ENCODE data around the gene OBSCN. TPM values are rescaled to one million over a fixed set of nuclear protein-coding genes. Genes with fewer than 3 reads are reported as not detected.
"Not testable (repeated sequence)": the region's sequence is repeated elsewhere in the genome, so short reads cannot be mapped to it uniquely, and the experiment has no call there.

Gene OBSCN
- total RNA-seq, 1 experiment from 2014 or later: 10.5 TPM

DNA sequence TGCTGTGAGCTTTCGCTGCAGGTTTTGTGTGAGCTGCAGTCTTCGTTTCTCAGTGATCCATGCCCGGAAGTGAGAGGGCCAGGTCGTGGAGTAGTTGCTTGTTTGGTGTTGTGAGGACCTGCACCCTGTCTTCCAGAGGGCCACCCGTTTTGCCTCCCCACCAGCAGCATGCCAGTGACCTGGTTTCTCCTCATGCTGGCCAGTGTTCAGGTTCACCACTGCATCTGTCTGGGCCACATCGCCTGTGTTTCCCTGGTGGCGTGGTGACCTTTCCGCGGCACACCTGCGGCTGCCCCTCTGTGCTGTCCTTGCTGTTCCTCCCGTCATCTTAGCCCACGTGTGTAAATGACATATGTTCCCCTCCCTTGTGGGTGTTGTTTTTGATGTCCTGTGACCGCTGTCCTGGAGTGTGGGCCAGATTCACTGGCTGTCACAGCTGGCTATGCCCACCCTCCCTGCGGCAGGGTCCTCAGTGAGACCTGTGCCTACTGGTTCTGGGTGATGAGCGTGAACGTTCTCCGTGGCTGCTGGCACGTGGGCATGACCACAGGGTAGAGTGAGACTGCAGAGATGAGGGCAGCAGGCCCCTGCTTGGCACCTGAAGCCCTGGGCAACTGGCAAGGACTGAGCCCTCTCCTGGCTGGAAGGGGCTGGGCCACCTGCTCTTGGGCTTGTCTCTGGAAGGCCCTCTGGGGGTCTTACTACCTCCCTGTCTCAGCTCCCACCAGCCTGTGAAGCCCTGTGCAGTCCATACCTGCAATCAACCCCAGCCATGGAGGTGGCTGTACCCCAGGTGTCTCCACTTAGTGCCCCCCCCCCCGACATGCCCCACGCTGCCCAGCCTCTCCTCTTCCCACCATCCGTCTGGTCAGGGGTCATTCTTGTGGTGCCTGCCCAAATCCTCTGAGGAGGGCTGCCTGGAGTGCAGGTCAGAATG, 35.0 kb upstream of the OBSCN start:
- TF ChIP-seq TCF7L2 (IDR thresholded peaks at IDR 0.05; ENCODE audit: low read depth, low read length) (no peak), POLR2AphosphoS5 (IDR thresholded peaks at IDR 0.05; ENCODE audit: low read depth, low read length) (no peak), SIN3A (IDR thresholded peaks at IDR 0.05; ENCODE audit: borderline replicate concordance, insufficient read depth, low read depth, low read length) (no peak)
- TF ChIP-seq, protein P1, sequence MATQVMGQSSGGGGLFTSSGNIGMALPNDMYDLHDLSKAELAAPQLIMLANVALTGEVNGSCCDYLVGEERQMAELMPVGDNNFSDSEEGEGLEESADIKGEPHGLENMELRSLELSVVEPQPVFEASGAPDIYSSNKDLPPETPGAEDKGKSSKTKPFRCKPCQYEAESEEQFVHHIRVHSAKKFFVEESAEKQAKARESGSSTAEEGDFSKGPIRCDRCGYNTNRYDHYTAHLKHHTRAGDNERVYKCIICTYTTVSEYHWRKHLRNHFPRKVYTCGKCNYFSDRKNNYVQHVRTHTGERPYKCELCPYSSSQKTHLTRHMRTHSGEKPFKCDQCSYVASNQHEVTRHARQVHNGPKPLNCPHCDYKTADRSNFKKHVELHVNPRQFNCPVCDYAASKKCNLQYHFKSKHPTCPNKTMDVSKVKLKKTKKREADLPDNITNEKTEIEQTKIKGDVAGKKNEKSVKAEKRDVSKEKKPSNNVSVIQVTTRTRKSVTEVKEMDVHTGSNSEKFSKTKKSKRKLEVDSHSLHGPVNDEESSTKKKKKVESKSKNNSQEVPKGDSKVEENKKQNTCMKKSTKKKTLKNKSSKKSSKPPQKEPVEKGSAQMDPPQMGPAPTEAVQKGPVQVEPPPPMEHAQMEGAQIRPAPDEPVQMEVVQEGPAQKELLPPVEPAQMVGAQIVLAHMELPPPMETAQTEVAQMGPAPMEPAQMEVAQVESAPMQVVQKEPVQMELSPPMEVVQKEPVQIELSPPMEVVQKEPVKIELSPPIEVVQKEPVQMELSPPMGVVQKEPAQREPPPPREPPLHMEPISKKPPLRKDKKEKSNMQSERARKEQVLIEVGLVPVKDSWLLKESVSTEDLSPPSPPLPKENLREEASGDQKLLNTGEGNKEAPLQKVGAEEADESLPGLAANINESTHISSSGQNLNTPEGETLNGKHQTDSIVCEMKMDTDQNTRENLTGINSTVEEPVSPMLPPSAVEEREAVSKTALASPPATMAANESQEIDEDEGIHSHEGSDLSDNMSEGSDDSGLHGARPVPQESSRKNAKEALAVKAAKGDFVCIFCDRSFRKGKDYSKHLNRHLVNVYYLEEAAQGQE (IDR thresholded peaks at IDR 0.05; ENCODE audit: insufficient read depth in 1 of 2, low read depth in 2 of 2, low read length in 1 of 2): no peak
- TF ChIP-seq, protein P2, sequence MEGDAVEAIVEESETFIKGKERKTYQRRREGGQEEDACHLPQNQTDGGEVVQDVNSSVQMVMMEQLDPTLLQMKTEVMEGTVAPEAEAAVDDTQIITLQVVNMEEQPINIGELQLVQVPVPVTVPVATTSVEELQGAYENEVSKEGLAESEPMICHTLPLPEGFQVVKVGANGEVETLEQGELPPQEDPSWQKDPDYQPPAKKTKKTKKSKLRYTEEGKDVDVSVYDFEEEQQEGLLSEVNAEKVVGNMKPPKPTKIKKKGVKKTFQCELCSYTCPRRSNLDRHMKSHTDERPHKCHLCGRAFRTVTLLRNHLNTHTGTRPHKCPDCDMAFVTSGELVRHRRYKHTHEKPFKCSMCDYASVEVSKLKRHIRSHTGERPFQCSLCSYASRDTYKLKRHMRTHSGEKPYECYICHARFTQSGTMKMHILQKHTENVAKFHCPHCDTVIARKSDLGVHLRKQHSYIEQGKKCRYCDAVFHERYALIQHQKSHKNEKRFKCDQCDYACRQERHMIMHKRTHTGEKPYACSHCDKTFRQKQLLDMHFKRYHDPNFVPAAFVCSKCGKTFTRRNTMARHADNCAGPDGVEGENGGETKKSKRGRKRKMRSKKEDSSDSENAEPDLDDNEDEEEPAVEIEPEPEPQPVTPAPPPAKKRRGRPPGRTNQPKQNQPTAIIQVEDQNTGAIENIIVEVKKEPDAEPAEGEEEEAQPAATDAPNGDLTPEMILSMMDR (IDR thresholded peaks at IDR 0.05): no peak
- no peak overlapping the region for H3K27ac ChIP-seq (ENCODE audit: low read length)
- intact Hi-C loops (cut with micrococcal nuclease; ENCODE audit: unreplicated experiment) (no loop called here), in situ Hi-C loops (cut with HindIII; ENCODE audit: low pct_unique_long_range_greater_than_20kb, low sequenced_read_pairs) (no loop called here)
- ATAC-seq (peak; percentile 3; the same call in 1 of the 2 replicates), DNase-seq (ENCODE audit: low read depth, low spot score) (no peak)
- ChIA-PET CTCF (no interaction called here), POLR2A (no interaction called here)
- H3K4me3 ChIP-seq (ENCODE audit: low read depth in 2 of 2, low read length in 2 of 2): no peak overlapping the region
- peaks cover 4% of the 10 kb centered on the region; the same call in 1 of the 2 replicates for H3K4me1 ChIP-seq (ENCODE audit: control insufficient read depth, insufficient read depth, low read length)
- H3K9me3 ChIP-seq (ENCODE audit: control insufficient read depth, insufficient read depth, low read depth, low read length): no peaks in the 10 kb centered on the region
- H3K27me3 ChIP-seq (ENCODE audit: control insufficient read depth, insufficient read depth, low read length): no peaks in the 10 kb centered on the region
- no TSS peak for BruUV-seq (replicated peaks)
- no peaks in the 10 kb centered on the region for H3K36me3 ChIP-seq (ENCODE audit: control insufficient read depth, insufficient read depth, low read length)

- peak overlapping the region in 1 of 2 experiments; percentile 6; a peak in 2 of 4 replicates for H3K4me3 ChIP-seq (ENCODE audit: low read depth in 2 of 2, low read length in 2 of 2)
- POLR2A ChIA-PET: not testable (repeated sequence)
Observed at GRCh38 chr1:228173528-228174481, 34.0 kb upstream of the OBSCN start.

More at GRCh38 chr1:228173528-228174481, 34.0 kb upstream of the OBSCN start:
- DNase-seq (ENCODE audit: low read depth, low spot score); H3K27ac ChIP-seq (ENCODE audit: low read length); intact Hi-C loops (cut with micrococcal nuclease; ENCODE audit: unreplicated experiment); H3K9me3 ChIP-seq (ENCODE audit: control insufficient read depth, insufficient read depth, low read depth, low read length); H3K27me3 ChIP-seq (ENCODE audit: control insufficient read depth, insufficient read depth, low read length); H3K36me3 ChIP-seq (ENCODE audit: control insufficient read depth, insufficient read depth, low read length); H3K4me1 ChIP-seq (ENCODE audit: control insufficient read depth, insufficient read depth, low read length); BruUV-seq (replicated peaks); in situ Hi-C loops (cut with HindIII; ENCODE audit: low pct_unique_long_range_greater_than_20kb, low sequenced_read_pairs): not testable (repeated sequence)
- peak; percentile 77 for ATAC-seq
- CTCF ChIA-PET: interaction anchor here (0.5 to 0.6 kb wide), 2 partner anchors 174 to 233 kb away, joined by 6 to 7 read pairs; partner anchors contain the start of gene TRIM11
